H1 (cell line): Measurements from ENCODE around the gene ZNF469. TPM values are rescaled to one million over a fixed set of nuclear protein-coding genes. Genes with fewer than 3 reads are reported as not detected.

Source experiments
- SUZ12 ChIP-seq: fragments of 200-600 bp; sonication (generic); IDR thresholded peaks from 2 replicates; pipeline ENCODE4 v1.6.1; 2012; ENCODE audit warnings: mild to moderate bottlenecking, inconsistent platforms, low read length, moderate library complexity, mixed read lengths
- polyA plus RNA-seq, 7 experiments: library from polyadenylated mRNA; depleted of rRNA in 3 of 7; stranded (reverse) in 5 of 7; unstranded in 2 of 7; fragments of >200 nt in 5 of 7; fragments of 200-250 nt in 2 of 7; gene quantifications; 1 replicate in 5 of 7; 2 replicates in 1 of 7; 4 replicates in 1 of 7; pipeline versions ENCODE4 v1.2.1 to v1.2.3, GENCODE V29; 2011 to 2013; ENCODE audit warnings: missing spikeins in 2 of 7, mixed read lengths in 2 of 7
- total RNA-seq: library from RNA; stranded (reverse); fragmentation: NEBNext Ultra II Directional; extraction: Animal tissue kit (Norgen Biotek cat#: 25700); gene quantifications from 2 replicates; pipeline ENCODE4 v1.2.1, GENCODE V29; 2021
- TF ChIP-seq, protein P1 (sequence below): fragments of 300-600 bp; sonication (generic); IDR thresholded peaks from 2 replicates; pipeline ENCODE4 v1.7.1; 2012; ENCODE audit warnings: low read length, moderate library complexity, mild to moderate bottlenecking, inconsistent platforms; ENCODE audit not compliant: insufficient replicate concordance
- TF ChIP-seq, protein P2 (sequence below), 3 experiments: IDR thresholded peaks; 1 replicate in 2 of 3; 2 replicates in 1 of 3; pipeline versions ENCODE4 v1.5.1 to v1.6.1; 2011; ENCODE audit warnings: low read length in 3 of 3, mild to moderate bottlenecking in 3 of 3, inconsistent platforms in 2 of 3, low read depth in 1 of 3, moderate library complexity in 1 of 3; ENCODE audit not compliant: insufficient read depth in 1 of 3; ENCODE audit errors: control extremely low read depth in 1 of 3
- TF ChIP-seq, protein P3 (sequence below): IDR thresholded peaks from 2 replicates; pipeline ENCODE4 v1.6.1; 2012; ENCODE audit warnings: inconsistent platforms
- TF ChIP-seq, protein P4 (sequence below): IDR thresholded peaks from 2 replicates; pipeline ENCODE4 v1.6.1; 2012; ENCODE audit warnings: inconsistent platforms

ZNF469 gene
- total and polyA plus RNA-seq, 2 of the 8 experiments (the other 6 are each of a cell fraction or from before 2014, with no cell fraction given) = 0.30 to 1.8 TPM

DNA sequence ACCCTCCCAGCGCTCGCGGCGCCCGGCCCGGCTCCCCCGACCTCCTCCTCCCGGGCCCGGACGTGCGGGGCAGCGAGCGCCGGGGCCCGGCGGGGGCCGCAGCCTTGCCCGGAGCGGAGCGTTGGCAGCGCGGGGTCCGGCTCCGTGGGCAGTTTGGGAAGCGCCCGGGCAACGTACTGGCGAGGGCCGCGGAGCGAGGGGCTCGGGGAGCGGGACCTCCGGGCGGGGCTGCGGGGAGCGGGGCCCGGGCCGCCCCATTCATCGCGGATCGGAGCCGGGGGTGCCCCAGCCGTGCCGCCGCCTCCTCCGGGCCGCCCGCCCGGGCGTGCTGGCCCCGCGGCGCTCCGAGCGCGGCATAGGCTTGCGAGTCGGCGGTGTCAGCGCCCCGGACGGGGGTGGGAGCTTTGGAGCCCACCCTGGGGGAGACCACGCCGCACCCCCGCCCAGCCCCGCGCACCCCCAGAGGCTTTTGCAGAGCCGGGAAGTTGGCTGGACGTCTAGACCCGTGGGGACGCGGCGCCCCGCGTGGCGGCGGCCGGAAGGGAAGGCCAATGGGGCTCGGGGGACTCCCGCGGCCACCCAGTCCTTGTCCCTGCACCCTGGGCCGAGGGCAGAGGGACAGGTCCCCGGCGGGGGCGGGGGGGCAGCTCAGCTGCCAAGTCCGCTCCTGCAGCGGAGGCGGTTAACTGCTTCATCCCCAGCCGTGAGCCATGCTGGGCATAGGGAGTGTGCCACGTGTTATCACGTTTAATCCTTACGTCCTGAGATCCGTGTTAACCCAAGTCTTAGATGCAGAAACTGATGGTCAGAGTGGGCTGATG lies 852 bp downstream of the ZNF469 start (continued):
- TF ChIP-seq, protein P1, sequence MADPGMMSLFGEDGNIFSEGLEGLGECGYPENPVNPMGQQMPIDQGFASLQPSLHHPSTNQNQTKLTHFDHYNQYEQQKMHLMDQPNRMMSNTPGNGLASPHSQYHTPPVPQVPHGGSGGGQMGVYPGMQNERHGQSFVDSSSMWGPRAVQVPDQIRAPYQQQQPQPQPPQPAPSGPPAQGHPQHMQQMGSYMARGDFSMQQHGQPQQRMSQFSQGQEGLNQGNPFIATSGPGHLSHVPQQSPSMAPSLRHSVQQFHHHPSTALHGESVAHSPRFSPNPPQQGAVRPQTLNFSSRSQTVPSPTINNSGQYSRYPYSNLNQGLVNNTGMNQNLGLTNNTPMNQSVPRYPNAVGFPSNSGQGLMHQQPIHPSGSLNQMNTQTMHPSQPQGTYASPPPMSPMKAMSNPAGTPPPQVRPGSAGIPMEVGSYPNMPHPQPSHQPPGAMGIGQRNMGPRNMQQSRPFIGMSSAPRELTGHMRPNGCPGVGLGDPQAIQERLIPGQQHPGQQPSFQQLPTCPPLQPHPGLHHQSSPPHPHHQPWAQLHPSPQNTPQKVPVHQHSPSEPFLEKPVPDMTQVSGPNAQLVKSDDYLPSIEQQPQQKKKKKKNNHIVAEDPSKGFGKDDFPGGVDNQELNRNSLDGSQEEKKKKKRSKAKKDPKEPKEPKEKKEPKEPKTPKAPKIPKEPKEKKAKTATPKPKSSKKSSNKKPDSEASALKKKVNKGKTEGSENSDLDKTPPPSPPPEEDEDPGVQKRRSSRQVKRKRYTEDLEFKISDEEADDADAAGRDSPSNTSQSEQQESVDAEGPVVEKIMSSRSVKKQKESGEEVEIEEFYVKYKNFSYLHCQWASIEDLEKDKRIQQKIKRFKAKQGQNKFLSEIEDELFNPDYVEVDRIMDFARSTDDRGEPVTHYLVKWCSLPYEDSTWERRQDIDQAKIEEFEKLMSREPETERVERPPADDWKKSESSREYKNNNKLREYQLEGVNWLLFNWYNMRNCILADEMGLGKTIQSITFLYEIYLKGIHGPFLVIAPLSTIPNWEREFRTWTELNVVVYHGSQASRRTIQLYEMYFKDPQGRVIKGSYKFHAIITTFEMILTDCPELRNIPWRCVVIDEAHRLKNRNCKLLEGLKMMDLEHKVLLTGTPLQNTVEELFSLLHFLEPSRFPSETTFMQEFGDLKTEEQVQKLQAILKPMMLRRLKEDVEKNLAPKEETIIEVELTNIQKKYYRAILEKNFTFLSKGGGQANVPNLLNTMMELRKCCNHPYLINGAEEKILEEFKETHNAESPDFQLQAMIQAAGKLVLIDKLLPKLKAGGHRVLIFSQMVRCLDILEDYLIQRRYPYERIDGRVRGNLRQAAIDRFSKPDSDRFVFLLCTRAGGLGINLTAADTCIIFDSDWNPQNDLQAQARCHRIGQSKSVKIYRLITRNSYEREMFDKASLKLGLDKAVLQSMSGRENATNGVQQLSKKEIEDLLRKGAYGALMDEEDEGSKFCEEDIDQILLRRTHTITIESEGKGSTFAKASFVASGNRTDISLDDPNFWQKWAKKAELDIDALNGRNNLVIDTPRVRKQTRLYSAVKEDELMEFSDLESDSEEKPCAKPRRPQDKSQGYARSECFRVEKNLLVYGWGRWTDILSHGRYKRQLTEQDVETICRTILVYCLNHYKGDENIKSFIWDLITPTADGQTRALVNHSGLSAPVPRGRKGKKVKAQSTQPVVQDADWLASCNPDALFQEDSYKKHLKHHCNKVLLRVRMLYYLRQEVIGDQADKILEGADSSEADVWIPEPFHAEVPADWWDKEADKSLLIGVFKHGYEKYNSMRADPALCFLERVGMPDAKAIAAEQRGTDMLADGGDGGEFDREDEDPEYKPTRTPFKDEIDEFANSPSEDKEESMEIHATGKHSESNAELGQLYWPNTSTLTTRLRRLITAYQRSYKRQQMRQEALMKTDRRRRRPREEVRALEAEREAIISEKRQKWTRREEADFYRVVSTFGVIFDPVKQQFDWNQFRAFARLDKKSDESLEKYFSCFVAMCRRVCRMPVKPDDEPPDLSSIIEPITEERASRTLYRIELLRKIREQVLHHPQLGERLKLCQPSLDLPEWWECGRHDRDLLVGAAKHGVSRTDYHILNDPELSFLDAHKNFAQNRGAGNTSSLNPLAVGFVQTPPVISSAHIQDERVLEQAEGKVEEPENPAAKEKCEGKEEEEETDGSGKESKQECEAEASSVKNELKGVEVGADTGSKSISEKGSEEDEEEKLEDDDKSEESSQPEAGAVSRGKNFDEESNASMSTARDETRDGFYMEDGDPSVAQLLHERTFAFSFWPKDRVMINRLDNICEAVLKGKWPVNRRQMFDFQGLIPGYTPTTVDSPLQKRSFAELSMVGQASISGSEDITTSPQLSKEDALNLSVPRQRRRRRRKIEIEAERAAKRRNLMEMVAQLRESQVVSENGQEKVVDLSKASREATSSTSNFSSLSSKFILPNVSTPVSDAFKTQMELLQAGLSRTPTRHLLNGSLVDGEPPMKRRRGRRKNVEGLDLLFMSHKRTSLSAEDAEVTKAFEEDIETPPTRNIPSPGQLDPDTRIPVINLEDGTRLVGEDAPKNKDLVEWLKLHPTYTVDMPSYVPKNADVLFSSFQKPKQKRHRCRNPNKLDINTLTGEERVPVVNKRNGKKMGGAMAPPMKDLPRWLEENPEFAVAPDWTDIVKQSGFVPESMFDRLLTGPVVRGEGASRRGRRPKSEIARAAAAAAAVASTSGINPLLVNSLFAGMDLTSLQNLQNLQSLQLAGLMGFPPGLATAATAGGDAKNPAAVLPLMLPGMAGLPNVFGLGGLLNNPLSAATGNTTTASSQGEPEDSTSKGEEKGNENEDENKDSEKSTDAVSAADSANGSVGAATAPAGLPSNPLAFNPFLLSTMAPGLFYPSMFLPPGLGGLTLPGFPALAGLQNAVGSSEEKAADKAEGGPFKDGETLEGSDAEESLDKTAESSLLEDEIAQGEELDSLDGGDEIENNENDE = no peak
- TF ChIP-seq, protein P2, sequence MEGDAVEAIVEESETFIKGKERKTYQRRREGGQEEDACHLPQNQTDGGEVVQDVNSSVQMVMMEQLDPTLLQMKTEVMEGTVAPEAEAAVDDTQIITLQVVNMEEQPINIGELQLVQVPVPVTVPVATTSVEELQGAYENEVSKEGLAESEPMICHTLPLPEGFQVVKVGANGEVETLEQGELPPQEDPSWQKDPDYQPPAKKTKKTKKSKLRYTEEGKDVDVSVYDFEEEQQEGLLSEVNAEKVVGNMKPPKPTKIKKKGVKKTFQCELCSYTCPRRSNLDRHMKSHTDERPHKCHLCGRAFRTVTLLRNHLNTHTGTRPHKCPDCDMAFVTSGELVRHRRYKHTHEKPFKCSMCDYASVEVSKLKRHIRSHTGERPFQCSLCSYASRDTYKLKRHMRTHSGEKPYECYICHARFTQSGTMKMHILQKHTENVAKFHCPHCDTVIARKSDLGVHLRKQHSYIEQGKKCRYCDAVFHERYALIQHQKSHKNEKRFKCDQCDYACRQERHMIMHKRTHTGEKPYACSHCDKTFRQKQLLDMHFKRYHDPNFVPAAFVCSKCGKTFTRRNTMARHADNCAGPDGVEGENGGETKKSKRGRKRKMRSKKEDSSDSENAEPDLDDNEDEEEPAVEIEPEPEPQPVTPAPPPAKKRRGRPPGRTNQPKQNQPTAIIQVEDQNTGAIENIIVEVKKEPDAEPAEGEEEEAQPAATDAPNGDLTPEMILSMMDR (IDR thresholded peaks at IDR 0.05; ENCODE audit: control extremely low read depth in 1 of 3, insufficient read depth in 1 of 3, low read depth in 1 of 3, low read length in 3 of 3) = peak in 2 of 3 experiments; percentile 5 to 40; a peak in 2 of 4 replicates
- peak; percentile 84 for TF ChIP-seq SUZ12
- TF ChIP-seq, protein P3, sequence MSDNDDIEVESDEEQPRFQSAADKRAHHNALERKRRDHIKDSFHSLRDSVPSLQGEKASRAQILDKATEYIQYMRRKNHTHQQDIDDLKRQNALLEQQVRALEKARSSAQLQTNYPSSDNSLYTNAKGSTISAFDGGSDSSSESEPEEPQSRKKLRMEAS = peak; percentile 72
- TF ChIP-seq, protein P4, sequence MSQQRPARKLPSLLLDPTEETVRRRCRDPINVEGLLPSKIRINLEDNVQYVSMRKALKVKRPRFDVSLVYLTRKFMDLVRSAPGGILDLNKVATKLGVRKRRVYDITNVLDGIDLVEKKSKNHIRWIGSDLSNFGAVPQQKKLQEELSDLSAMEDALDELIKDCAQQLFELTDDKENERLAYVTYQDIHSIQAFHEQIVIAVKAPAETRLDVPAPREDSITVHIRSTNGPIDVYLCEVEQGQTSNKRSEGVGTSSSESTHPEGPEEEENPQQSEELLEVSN = 0 out of 2 replicates have a peak, but pooled peaks have one; percentile 31
